ENCODE data around the gene HSPBP1. TPM values are rescaled to one million over a fixed set of nuclear protein-coding genes. Genes with fewer than 3 reads are reported as not detected.

HSPBP1 gene
- total and polyA plus RNA-seq, 4 donors: 9.4 to 31.6 (median 13.5) TPM

GRCh38 chr19:55319785-55320184, 39.9 kb upstream of the HSPBP1 start:
- WGBS: 25% methylated on average over 21 of the region's 21 CpGs
- no peak overlapping the region for H3K9ac ChIP-seq (ENCODE audit: low read depth in 1 of 2, low read length in 2 of 2)
- H3K36me3 ChIP-seq (ENCODE audit: control insufficient read depth in 4 of 4, insufficient read depth in 3 of 4, low read depth in 1 of 4, low read length in 3 of 4): no peaks in the 10 kb centered on the region
- no peak overlapping the region for H3K27ac ChIP-seq (ENCODE audit: low read depth in 1 of 2, low read length in 2 of 2)
- H3K9me3 ChIP-seq (ENCODE audit: control insufficient read depth in 4 of 4, low read length in 3 of 4): peaks cover 0 to 4% (median 1%) of the 10 kb centered on the region in 4 donors
- TF ChIP-seq, protein P1, sequence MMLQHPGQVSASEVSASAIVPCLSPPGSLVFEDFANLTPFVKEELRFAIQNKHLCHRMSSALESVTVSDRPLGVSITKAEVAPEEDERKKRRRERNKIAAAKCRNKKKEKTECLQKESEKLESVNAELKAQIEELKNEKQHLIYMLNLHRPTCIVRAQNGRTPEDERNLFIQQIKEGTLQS (IDR thresholded peaks at IDR 0.05): no peak
- TF ChIP-seq YY1 (IDR thresholded peaks at IDR 0.05): no peak
- no peak for TF ChIP-seq NR2F2 (IDR thresholded peaks at IDR 0.05)
- TF ChIP-seq FOXA2 (IDR thresholded peaks at IDR 0.05): no peak
- no peak for TF ChIP-seq FOXA1 (IDR thresholded peaks at IDR 0.05)
- TF ChIP-seq HNF4G (IDR thresholded peaks at IDR 0.05): no peak
- no peak for TF ChIP-seq GABPA (IDR thresholded peaks at IDR 0.05 in 1 of 2, conservative IDR thresholded peaks at IDR 0.05 in 1 of 2)
- TF ChIP-seq SP1 (IDR thresholded peaks at IDR 0.05): no peak
- no peak for TF ChIP-seq HNF4A (conservative IDR thresholded peaks at IDR 0.05)
- TF ChIP-seq, protein P2, sequence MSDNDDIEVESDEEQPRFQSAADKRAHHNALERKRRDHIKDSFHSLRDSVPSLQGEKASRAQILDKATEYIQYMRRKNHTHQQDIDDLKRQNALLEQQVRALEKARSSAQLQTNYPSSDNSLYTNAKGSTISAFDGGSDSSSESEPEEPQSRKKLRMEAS (IDR thresholded peaks at IDR 0.05): no peak
- no peak for TF ChIP-seq ZBTB33 (IDR thresholded peaks at IDR 0.05)
- no peak for TF ChIP-seq RAD21 (IDR thresholded peaks at IDR 0.05)
- TF ChIP-seq REST (IDR thresholded peaks at IDR 0.05): no peak
- TF ChIP-seq RXRA (IDR thresholded peaks at IDR 0.05): no peak
- no peak for TF ChIP-seq JUND (IDR thresholded peaks at IDR 0.05)
- TF ChIP-seq, protein P3, sequence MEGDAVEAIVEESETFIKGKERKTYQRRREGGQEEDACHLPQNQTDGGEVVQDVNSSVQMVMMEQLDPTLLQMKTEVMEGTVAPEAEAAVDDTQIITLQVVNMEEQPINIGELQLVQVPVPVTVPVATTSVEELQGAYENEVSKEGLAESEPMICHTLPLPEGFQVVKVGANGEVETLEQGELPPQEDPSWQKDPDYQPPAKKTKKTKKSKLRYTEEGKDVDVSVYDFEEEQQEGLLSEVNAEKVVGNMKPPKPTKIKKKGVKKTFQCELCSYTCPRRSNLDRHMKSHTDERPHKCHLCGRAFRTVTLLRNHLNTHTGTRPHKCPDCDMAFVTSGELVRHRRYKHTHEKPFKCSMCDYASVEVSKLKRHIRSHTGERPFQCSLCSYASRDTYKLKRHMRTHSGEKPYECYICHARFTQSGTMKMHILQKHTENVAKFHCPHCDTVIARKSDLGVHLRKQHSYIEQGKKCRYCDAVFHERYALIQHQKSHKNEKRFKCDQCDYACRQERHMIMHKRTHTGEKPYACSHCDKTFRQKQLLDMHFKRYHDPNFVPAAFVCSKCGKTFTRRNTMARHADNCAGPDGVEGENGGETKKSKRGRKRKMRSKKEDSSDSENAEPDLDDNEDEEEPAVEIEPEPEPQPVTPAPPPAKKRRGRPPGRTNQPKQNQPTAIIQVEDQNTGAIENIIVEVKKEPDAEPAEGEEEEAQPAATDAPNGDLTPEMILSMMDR (IDR thresholded peaks at IDR 0.05; ENCODE audit: low read depth, low read length, missing input control): no peak
- no peak for TF ChIP-seq TAF1 (conservative IDR thresholded peaks at IDR 0.05)
- TF ChIP-seq EGR1 (IDR thresholded peaks at IDR 0.05; ENCODE audit: low read depth in 2 of 2): no peak
- DNase-seq (ENCODE audit: low spot score): peak; percentile 60
- H3K27me3 ChIP-seq (ENCODE audit: control insufficient read depth in 4 of 4, insufficient read depth in 4 of 4, low read length in 3 of 4): peaks cover 0 to 2% (median 0%) of the 10 kb centered on the region in 4 donors
- no peaks in the 10 kb centered on the region for H3K4me1 ChIP-seq (ENCODE audit: control insufficient read depth in 4 of 4, insufficient read depth in 4 of 4, low read length in 3 of 4)
- H3K4me3 ChIP-seq (ENCODE audit: low read depth in 1 of 3, low read length in 3 of 3): no peak overlapping the region
